Measurements from ENCODE around the gene METTL4.

GRCh38 chr18:2590303-2590702 lies 19.0 kb upstream of the METTL4 start:
- no peak for TF ChIP-seq CTCF (IDR thresholded peaks at IDR 0.05; ENCODE audit: insufficient read depth, low read depth, low read length)
- no peak for TF ChIP-seq EZH2 (IDR thresholded peaks at IDR 0.05; ENCODE audit: insufficient read depth, low read length)

Data from astrocyte (in vitro differentiated cells and primary cell).